ENCODE data around the gene MPDU1.
"Not testable (repeated sequence)": the region's sequence is repeated elsewhere in the genome, so short reads cannot be mapped to it uniquely, and the experiment has no call there.

Gene MPDU1

GRCh38 chr17:7582396-7583252 is 1.0 kb upstream of the MPDU1 start:
- DNase-seq, result no peak

- no peak for DNase-seq
Observed at GRCh38 chr17:7586673-7587419, 3.2 kb downstream of the MPDU1 start.

DNA sequence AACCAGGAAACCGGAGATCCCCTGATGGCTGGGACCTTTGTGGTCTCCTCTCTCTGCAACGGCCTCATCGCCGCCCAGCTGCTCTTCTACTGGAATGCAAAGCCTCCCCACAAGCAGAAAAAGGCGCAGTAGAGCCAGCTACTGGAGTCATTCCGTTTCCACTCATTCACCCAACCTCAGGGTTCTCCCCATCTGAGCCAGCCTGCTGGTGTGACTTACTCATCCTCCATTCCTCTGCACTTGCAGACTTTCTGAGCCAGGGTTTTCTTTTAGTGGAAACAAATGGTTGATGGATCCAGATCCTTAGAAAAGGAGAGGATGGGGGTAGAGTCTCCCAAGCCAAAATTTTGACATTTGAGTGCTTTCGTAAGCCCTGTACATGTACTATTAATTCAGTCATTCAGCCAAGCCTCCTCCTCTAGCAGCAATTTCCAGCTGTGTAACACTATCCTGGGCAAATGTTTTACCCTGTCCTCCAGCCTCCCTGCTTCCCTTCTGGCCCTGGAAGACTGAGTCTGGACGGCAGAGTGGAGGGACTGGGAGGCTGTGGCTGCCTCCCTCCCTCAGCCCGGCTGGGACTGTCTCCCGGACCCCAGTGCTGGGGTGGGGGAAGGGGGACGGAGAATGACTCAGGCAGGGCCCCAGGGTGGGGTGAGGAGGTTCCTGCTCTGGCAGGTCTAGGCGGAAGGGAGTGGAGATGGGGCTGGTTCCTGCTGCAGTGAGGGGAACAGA is 3.9 kb downstream of the MPDU1 start:
- DNase-seq, result no peak

- DNase-seq, result no peak
Observed at GRCh38 chr17:7588553-7589203, 5.0 kb downstream of the MPDU1 start.

DNA sequence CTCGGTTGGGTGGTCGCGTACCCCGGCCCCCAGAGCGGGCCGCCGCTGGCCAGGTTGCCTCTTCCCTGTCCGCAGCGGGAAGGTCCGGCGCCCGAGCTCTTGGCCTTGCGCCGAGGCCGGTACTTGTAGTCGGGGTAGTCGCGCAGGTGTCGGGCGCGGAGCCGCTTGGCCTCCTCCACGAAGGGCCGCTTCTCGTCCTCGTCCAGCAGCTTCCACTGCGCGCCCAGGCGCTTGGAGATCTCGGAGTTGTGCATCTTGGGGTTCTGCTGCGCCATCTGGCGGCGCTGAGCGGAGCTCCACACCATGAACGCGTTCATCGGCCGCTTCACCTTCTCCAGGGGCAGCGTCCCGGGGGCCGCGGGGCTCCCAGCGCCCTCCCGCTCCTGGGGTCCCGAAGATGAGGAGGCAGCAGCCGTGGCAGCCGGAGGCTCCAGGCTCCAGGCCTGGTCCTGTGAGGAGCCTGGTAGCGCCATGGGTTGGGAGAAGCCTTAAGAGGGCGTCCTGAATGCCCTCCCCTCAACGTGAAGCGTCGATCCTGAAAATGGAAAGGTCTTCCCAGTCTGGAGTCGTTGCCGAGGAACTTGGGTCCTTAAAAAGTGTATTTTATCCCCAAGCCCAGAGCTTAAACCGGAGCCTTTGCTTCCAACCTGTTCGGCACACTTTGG is 5.7 kb downstream of the MPDU1 start:
- peak; percentile 56 for DNase-seq

DNA sequence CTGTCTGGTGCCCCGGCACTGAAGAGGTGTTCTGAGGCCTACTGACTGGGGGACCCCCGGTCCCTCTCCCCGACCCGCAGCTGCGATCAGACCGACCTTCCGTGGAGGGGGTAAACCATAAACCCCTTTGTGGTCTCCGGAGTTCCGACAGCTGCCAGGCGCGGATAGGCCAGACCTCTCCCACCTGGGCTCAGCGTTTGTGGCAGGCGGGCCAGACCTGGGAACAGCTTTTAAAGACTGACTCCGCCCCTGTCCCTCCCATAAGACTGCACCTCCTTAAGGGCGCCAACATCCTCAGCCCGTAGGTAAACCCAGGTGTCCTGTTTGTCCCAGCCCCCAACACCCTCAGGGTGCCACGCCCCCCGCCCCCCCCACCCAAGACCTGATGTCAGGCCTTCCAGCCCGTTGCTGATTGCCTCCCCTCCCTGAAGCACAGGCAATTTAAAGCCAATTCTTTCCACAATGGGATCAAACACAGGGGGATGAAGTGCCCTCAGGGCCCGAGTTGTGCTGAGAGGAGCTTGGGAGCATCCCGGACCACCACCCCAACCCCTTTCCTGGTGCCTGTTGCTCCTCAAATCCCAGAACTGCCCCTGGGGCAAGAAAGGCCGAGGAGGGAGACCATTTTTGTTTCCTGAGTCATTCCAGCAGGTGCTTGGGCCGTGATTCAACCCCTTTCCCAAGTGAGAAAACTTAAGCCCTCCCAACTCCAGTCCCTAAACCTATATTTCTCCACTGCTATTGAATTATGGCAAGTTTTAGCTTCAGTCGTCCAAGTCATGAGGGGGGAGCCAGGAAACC is 6.4 kb downstream of the MPDU1 start, which contains the start of gene SOX15:
Gene SOX15 (minus strand): TSS at position 204 of the 801 bp plus-strand sequence. CDS start 418 bp downstream, outside the sequence.
- no peak for DNase-seq

DNA sequence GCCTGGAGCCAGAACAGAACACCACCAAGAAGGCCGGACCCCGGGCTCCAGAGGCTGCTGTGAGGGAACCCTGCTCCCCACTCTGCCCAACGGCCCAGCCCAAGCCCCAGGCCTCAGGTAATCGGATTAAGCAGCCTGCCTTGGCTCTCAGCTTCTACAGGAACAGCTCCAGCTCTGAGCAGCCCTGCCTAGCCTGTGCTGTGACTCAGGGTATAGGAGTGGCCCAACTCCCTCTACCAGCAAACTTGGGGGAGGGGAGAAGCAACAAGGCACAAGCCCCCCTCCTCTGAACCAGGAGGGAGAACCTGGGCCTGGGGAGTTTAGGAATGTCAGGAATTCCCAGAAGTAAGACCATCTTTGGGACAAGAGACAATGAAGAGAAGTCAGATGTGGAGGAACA is 7.1 kb downstream of the MPDU1 start:
- no peak for DNase-seq

GRCh38 chr17:7591596-7591995 is 7.9 kb downstream of the MPDU1 start:
- no peak for DNase-seq

DNA sequence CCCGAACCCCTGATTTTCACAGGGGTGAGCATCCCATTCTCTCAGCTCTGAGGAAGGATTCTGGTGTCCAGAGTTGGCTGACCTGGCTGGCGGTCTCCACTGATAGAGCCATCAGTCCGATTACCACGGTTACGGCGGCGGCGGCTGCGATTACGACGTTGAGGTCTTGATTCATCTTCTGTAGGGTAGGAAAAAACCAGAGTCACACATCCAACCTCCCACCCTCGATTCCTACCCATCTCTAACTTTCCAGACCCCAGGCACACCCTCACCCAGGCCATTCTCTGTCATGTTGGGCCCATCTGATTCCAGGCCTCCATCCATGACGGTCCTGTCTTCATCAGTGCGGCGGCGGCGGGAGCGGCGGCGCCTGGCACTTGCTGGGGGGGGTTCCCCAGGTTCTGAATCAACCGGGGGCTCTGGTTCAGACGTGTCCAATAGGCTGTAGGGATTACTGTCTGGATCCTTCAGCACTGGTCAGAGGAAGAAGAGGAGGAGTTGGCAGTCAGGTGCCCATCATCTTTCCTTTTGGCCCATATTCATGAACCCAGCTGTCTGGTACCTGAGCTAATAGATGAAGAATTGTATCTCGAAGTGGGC is 8.9 kb downstream of the MPDU1 start:
- no peak for DNase-seq

- no peak for DNase-seq
Observed at GRCh38 chr17:7593296-7593695, 9.6 kb downstream of the MPDU1 start.

DNA sequence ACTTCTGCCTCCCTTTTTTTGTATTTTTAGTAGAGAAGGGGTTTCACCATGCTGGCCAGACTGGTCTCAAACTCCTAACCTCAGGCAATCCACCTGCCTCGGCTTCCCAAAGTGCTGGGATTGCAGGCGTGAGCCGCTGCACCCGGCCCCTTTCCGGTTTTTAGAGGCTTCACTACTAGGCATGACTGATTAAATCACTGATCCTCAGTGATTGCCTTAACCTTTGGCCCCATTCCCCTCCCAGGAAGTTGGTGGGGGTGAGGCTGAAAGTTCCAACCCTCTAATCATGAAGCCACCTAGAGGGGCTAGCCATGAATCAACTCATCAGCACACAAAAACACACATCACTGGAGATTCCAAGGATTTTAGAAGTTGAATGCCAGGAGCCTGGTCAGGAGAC is 13.9 kb downstream of the MPDU1 start:
- DNase-seq, result not testable (repeated sequence)

DNA sequence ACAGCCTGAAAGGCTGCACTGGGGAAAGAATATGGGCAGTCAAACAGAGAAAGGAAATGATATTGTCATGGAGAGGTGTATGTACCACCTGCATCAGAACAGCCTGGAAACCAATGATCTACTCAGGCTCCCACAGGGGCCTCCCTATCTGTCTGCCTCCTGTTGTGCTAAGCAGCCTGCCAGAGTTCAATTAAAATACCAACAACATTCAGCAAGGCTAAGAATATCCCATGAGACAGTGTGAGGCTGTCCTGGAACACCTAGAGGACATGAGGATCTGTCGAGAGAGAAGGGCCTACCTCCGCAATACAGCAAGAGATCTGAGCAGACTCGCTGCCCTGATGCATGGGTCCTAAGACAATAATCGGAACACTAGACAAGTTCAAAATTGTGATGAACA is 22.6 kb downstream of the MPDU1 start:
- DNase-seq, result no peak

DNA sequence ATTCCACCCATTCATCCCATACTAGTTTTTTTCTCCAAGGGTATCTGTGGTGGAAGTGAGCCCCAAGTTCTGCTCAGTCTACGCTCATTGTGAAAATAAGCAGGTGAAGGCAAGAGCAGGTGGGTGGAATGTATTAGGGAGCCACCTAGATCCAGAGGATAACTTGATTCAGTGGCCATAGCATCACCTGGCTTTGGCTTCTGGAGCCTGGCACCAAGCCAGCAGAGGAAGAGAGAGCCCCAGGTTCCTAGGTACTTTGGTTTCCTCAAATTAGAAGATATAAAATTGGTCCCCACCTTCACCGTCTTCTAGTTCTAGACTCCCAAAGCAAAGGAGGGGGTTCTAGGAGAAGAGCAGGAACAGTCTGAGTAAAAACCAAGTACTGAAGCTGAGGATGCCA is 27.0 kb downstream of the MPDU1 start:
- no peak for DNase-seq

DNA sequence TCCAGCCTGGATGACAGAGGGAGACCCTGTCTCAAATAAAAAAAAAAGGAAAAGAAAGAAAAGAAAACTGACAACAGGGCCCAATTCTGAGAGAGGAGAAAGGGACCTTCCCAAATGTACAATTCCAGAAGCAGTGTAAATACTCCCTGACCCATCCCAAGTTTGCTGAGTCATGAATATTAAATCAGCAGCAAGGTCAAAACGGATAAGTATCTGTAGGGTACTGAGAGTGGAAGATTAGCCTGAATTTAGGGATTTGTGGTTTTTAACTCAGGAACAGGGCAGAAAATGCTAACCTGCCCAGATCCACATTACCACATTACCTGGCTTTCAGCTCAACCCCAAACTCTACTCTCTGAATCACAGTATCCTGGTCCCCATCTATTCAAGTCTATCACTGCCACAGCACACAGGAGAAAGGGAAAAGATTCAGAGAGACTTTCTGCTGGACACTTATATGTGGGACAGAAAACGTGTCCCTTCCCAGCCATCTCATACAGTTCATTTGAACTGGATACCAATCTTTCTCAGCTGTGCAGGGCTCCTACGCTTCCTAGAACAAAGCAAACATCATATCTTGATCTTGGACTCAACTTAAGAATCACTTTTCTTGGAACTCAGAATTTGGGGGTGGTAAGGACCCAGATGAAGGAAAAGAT is 28.1 kb downstream of the MPDU1 start:
- DNase-seq, result no peak

- DNase-seq, result no peak
Observed at GRCh38 chr17:7612294-7612640, 28.6 kb downstream of the MPDU1 start.

DNA sequence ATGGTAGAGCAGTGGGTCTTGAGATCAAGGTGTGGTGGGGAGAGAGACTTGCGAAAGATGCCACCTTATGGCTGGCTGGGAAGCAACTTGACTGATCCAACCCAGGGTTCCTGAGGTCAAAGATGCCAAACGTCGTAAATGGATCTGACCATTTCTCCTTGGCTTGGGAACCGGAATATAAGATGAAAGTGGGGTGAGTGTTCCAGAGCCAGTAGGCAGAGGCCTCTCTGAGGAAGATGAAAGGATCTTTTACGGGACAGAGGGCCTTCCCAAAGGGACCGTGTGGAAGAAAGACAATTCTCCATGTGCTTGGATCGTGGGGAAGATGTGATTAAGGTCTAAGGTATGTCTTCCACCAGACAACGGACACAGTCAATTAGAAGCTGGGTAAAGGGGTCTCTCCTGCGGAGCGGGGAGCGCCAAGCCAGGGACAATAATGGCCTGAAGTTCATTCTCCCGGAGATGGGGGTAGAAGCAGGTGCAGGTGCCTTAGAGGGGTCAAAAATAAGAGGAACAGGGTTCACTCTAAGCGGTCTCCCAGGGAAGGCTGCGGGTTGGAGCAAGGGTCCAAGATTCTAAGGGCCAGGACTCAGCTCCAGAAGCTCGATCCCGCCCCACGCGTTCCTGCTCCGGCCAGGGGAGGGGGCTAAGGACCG is 30.2 kb downstream of the MPDU1 start:
- DNase-seq, result no peak

DNA sequence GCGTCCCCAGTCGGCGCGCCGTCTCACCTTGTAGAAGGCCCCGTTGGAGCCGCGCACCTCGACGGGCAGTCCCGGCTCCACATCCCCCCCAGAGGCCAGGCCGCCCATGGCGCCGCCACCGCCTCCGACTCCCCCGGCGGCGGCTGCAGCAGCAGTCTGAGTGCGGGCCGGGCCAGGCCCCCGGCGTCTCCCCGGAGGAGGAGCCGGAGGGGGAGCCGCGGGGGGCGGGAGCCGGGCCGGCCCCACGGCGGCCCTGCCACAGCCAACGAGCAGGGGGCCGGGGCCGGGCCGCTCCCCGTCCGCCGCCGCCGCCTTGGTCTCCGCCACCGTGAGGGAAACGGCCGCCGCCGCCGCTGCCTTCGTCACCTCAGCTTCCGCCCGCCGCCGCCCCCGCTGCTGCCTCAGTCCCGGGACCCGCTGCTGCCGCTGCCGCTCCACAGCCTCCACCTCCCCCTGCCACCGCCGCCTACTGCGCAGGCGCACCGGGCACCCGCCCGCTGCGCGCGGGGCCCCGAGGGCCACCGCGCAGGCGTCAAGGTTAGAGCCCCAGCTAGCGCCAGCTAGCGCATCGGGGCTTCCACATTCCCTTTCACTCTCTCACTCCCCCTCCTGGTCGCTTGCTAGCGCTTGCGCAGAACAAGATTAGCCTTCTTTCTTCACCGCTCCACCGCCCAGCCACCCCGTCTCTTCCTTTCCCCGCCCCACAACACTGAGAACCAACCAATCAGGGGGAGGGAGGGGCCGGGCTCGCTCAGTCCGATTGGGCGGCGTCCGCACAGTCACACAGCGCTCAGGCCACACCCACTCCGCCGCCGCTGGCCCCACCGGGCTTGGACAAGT is 31.0 kb downstream of the MPDU1 start, which contains the start of gene FXR2:
Gene FXR2 (minus strand): TSS at position 473 of the 840 bp plus-strand sequence. CDS start 365 bp downstream, at position 108.
- DNase-seq, result peak; percentile 97

DNA sequence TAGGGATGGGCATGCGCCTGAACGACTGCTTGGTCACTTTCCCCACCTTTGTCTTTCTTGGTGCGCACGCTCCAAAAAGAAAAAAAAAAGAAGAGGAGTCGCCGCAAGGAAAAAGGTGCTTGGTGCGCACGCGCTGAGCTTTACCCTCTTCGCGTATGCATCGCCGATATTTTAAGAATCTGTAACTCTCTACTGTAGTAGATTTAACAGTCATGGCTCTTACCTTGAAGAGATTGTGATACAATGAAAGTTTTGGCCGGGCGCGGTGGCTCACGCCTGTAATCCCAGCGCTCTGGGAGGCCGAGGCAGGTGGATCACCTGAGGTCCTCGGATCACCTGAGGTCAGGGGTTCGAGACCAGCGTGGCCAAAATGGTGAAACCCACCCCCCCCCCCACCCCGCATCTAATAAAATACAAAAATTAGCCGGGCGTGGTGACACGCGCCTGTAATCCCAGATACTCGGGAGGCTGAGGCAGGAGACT is 31.7 kb downstream of the MPDU1 start:
- no peak for DNase-seq

GRCh38 chr17:7618608-7619007 is 35.0 kb downstream of the MPDU1 start:
- no peak for DNase-seq

Measured in activated CD4-positive, alpha-beta T cell treated with anti-CD3 and anti-CD28 coated beads for 1 hour (primary cell).